Bronchial epithelial cell (primary cell): Measurements from ENCODE around the gene SGMS1. TPM values are rescaled to one million over a fixed set of nuclear protein-coding genes. Genes with fewer than 3 reads are reported as not detected.

Experiments used
- DNase-seq: peaks from one replicate; pipeline ENCODE4 v3.0.0-alpha.2; 2010; ENCODE audit warnings: low read depth
- FAIRE-seq: peaks from 2 replicates; lab custom pipeline; 2011; peaks lifted over from hg19 to GRCh38; lab: Jason Lieb, UNC
- H3K27me3 ChIP-seq: 2 replicates; pipeline ENCODE4 v1.5.1; 2011; ENCODE audit warnings: low read length; ENCODE audit not compliant: control insufficient read depth, insufficient read depth
- H3K36me3 ChIP-seq: 2 replicates; pipeline ENCODE4 v1.5.1; 2011; ENCODE audit warnings: low read length; ENCODE audit not compliant: control insufficient read depth, insufficient read depth
- H3K4me3 ChIP-seq: 2 replicates; pipeline ENCODE4 v1.5.1; 2011; ENCODE audit warnings: mild to moderate bottlenecking, low read depth, low read length, control low read depth
- total RNA-seq: library from RNA; depleted of rRNA; stranded (reverse); fragments of >200 nt; gene quantifications from 2 replicates; pipeline ENCODE4 v1.2.1, GENCODE V29; 2014
- TF ChIP-seq, protein P1 (sequence below): IDR thresholded peaks from 2 replicates; pipeline ENCODE4 v1.5.1; 2011; ENCODE audit warnings: mild to moderate bottlenecking, moderate library complexity, low read length, control low read depth, inconsistent platforms; ENCODE audit not compliant: insufficient read depth, severe bottlenecking

Gene SGMS1
- total RNA-seq, 1 donor from 2014 or later: 21.3 TPM

DNA sequence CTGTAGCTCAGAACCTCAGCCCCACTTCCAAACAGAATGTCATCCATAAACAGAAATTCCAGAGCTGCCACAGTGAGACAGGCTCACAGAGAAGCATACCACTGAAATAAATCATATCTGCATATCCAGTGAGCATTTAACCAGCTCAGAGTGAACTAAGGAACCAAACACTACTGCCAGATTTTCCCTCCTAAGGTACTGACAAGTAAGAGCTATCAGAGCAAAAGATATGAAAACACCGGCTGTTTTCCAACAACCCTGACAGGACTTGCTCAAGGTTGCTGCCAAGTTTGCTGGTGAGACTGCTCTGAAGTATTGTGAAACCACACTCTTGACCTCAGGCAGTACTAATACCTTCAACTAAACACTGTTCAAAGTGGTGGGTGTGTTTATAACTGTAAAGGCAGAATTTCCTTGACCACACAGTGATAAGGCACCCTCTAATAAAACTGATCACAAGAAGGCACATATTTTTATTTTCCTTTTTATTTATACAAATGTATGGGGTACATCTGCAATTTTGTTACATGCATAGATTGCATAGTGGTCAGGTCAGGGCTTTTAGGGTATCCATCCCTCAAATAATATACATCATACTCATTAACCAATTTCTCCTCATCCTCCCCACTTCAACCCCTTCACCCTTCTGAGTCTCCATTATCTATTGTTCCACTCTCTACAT is 18.3 kb downstream of the SGMS1 start:
- FAIRE-seq: peak; percentile 47
- Histone ChIP-seq H3K27me3 (no peaks in the 10 kb centered on the region), H3K4me3 (no peak overlapping the region), H3K36me3 (no peaks in the 10 kb centered on the region)
- TF ChIP-seq, protein P1, sequence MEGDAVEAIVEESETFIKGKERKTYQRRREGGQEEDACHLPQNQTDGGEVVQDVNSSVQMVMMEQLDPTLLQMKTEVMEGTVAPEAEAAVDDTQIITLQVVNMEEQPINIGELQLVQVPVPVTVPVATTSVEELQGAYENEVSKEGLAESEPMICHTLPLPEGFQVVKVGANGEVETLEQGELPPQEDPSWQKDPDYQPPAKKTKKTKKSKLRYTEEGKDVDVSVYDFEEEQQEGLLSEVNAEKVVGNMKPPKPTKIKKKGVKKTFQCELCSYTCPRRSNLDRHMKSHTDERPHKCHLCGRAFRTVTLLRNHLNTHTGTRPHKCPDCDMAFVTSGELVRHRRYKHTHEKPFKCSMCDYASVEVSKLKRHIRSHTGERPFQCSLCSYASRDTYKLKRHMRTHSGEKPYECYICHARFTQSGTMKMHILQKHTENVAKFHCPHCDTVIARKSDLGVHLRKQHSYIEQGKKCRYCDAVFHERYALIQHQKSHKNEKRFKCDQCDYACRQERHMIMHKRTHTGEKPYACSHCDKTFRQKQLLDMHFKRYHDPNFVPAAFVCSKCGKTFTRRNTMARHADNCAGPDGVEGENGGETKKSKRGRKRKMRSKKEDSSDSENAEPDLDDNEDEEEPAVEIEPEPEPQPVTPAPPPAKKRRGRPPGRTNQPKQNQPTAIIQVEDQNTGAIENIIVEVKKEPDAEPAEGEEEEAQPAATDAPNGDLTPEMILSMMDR: no peak
- DNase-seq: peak; percentile 97

- no peak overlapping the region for H3K4me3 ChIP-seq
- no peaks in the 10 kb centered on the region for H3K27me3 ChIP-seq
- TF ChIP-seq, protein P1: no peak
- FAIRE-seq: no peak
- H3K36me3 ChIP-seq: no peaks in the 10 kb centered on the region
- DNase-seq: peak; percentile 52
Observed at GRCh38 chr10:50604809-50605208, 18.9 kb downstream of the SGMS1 start.

DNA sequence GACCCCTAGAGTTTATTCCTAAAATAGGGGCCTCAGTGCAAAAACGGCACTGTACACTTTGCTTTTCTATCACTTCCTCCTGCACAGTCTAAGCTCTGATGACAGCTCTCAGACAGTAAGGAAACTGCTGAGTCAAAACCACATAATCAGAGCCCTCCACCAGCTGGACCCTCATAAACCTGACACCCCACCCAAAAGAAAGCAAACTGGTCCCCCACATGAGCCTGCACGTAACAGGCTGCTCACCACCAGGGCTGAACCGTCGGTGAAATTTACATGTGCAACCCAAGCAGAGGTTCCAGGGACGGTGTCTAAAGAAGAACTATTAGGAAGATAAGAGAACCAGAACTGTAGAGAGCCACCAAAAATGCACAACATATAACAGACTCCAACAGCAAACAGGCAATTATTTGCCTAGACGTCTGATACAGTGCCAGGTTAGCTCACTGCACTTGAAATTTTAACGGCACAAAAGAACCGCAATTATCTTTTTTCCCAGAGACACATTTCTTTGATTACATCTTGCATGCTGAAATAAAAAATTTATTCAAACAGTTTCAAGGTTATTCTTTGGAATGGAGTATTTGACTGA is 19.6 kb downstream of the SGMS1 start:
- FAIRE-seq: no peak
- DNase-seq: no peak
- Histone ChIP-seq H3K27me3 (no peaks in the 10 kb centered on the region), H3K4me3 (no peak overlapping the region), H3K36me3 (no peaks in the 10 kb centered on the region)
- TF ChIP-seq, protein P1: no peak

- Histone ChIP-seq H3K36me3 (no peaks in the 10 kb centered on the region), H3K27me3 (no peaks in the 10 kb centered on the region), H3K4me3 (no peak overlapping the region)
- TF ChIP-seq, protein P1: no peak
- FAIRE-seq (no peak), DNase-seq (no peak)
Observed at GRCh38 chr10:50603151-50603850, 20.5 kb downstream of the SGMS1 start.

DNA sequence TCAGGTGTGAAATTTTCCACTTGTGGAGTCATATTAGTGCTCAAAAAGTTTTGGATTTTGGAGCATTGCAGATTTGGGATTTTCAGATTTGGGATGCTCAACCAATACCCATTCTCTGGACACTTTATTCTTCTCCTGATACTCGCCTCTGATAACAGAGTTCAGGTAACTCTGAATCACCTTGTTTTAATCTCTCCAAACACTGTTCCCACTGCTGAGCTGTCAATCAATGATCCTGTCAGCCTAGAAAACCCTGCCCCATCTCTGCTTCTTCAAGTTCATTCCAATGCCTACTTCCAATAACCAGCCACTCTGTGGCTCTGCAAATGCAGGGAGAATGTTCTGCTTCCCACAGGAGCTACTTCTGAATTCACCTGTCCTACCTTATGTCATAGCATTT is 21.8 kb downstream of the SGMS1 start:
- FAIRE-seq (no peak), DNase-seq (no peak)
- no peak overlapping the region for H3K4me3 ChIP-seq
- no peaks in the 10 kb centered on the region for H3K36me3 ChIP-seq
- H3K27me3 ChIP-seq: no peaks in the 10 kb centered on the region
- TF ChIP-seq, protein P1: no peak
